Endothelial cell of umbilical vein (primary cell): ENCODE data around the gene MDFI. TPM values are rescaled to one million over a fixed set of nuclear protein-coding genes. Genes with fewer than 3 reads are reported as not detected.

Source experiments
- BruUV-seq: library from RNA; stranded (reverse); fragments of 400-500 nt; replicated peaks from 2 replicates; lab custom pipeline; 2021; lab: Mats Ljungman, UMichigan
- CTCF ChIA-PET: fragments of 300-600, 350-600 bp; sonication (Branson Sonifier 250); formaldehyde crosslinking; loops from one replicate; lab custom pipeline; 2021; ENCODE audit warnings: antibody characterized with exemption, inconsistent platforms; lab: Charles Lee
- POLR2A ChIA-PET: fragments of 300-600, 350-600 bp; sonication (Branson Sonifier 250); formaldehyde crosslinking; loops from one replicate; lab custom pipeline; 2021; ENCODE audit warnings: antibody characterized with exemption, inconsistent platforms; lab: Charles Lee
- DNase-seq: peaks from one replicate; pipeline ENCODE4 v3.0.0-alpha.2; 2011; ENCODE audit warnings: low read depth, low spot score
- FAIRE-seq: peaks from 2 replicates; lab custom pipeline; 2011; peaks lifted over from hg19 to GRCh38; lab: Jason Lieb, UNC
- H2AFZ ChIP-seq: 2 replicates; pipeline ENCODE4 v1.6.0; 2012; ENCODE audit warnings: low read depth, low read length, control low read depth, inconsistent platforms
- H3K27ac ChIP-seq: 2 replicates; pipeline ENCODE4 v1.5.1; 2011; ENCODE audit warnings: low read depth, mild to moderate bottlenecking, control low read depth, low read length, moderate library complexity; ENCODE audit not compliant: insufficient read depth
- H3K27me3 ChIP-seq, 2 experiments: 2 replicates each; pipeline versions ENCODE4 v1.6.0 to v1.6.1; 2011; ENCODE audit warnings: low read length in 2 of 2, mixed read lengths in 1 of 2; ENCODE audit not compliant: control insufficient read depth in 2 of 2, insufficient read depth in 2 of 2
- H3K36me3 ChIP-seq, 2 experiments: 2 replicates in 1 of 2; 3 replicates in 1 of 2; pipeline ENCODE4 v1.5.1; 2011; ENCODE audit warnings: low read length in 2 of 2, mild to moderate bottlenecking in 1 of 2, moderate library complexity in 1 of 2; ENCODE audit not compliant: control insufficient read depth in 2 of 2, insufficient read depth in 2 of 2; ENCODE audit errors: extremely low read depth in 1 of 2
- H3K4me1 ChIP-seq: 3 replicates; pipeline ENCODE4 v1.5.1; 2011; ENCODE audit warnings: mild to moderate bottlenecking, low read length; ENCODE audit not compliant: control insufficient read depth, insufficient read depth; ENCODE audit errors: extremely low read depth
- H3K4me2 ChIP-seq: 2 replicates; pipeline ENCODE4 v1.6.1; 2011; ENCODE audit warnings: low read length, control low read depth, mixed read lengths; ENCODE audit not compliant: insufficient read depth
- H3K4me3 ChIP-seq, 3 experiments: fragments of 200-600 bp in 1 of 3; sonication (generic), shearing (Covaris generic) in 1 of 3; replicated peaks in 1 of 3; 2 replicates each; pipeline ENCODE4 v1.5.1; 2011 to 2016; ENCODE audit warnings: control low read depth in 3 of 3, low read length in 3 of 3, mild to moderate bottlenecking in 2 of 3, inconsistent platforms in 1 of 3, low read depth in 1 of 3, moderate library complexity in 1 of 3; ENCODE audit not compliant: insufficient read depth in 1 of 3
- H3K79me2 ChIP-seq: 2 replicates; pipeline ENCODE4 v1.6.0; 2012; ENCODE audit warnings: low read length, inconsistent platforms; ENCODE audit not compliant: control insufficient read depth, insufficient read depth
- H3K9ac ChIP-seq: replicated peaks from 2 replicates; pipeline ENCODE3; 2011; ENCODE audit warnings: low read length, control low read depth; ENCODE audit not compliant: insufficient read depth; ENCODE audit errors: extremely low read depth
- H3K9me1 ChIP-seq: replicated peaks from 3 replicates; pipeline ENCODE4 v1.6.0; 2011; ENCODE audit warnings: mild to moderate bottlenecking, low read length; ENCODE audit not compliant: control insufficient read depth, insufficient read depth; ENCODE audit errors: extremely low read depth
- H3K9me3 ChIP-seq: replicated peaks from 2 replicates; pipeline ENCODE4 v1.5.1; 2012; ENCODE audit warnings: low read length, inconsistent platforms; ENCODE audit not compliant: control insufficient read depth, insufficient read depth
- H4K20me1 ChIP-seq: replicated peaks from 2 replicates; pipeline ENCODE3; 2011; ENCODE audit warnings: mild to moderate bottlenecking, low read length; ENCODE audit not compliant: control insufficient read depth, insufficient read depth; ENCODE audit errors: extremely low read depth
- EZH2 ChIP-seq: IDR thresholded peaks from 2 replicates; pipeline ENCODE4 v1.6.1; 2012; ENCODE audit warnings: borderline replicate concordance, low read depth, mild to moderate bottlenecking, moderate library complexity, low read length, inconsistent platforms; ENCODE audit not compliant: severe bottlenecking
- FOS ChIP-seq: IDR thresholded peaks from 2 replicates; pipeline ENCODE4 v1.6.1; 2011; ENCODE audit warnings: mild to moderate bottlenecking, low read length, moderate library complexity, borderline replicate concordance; ENCODE audit not compliant: insufficient read depth
- GATA2 ChIP-seq: IDR thresholded peaks from 2 replicates; pipeline ENCODE4 v1.7.0; 2011; ENCODE audit warnings: low read depth, mild to moderate bottlenecking, moderate library complexity, mixed read lengths, low read length; ENCODE audit not compliant: insufficient read length, insufficient read depth
- JUN ChIP-seq: IDR thresholded peaks from 2 replicates; pipeline ENCODE4 v1.6.1; 2011; ENCODE audit warnings: borderline replicate concordance, low read depth; ENCODE audit not compliant: insufficient read length, insufficient read depth
- MYC ChIP-seq: IDR thresholded peaks from one replicate; pipeline ENCODE4 v1.6.1; 2011; ENCODE audit warnings: mild to moderate bottlenecking, low read depth, low read length
- POLR2A ChIP-seq: IDR thresholded peaks from 2 replicates; pipeline ENCODE4 v1.6.1; 2012; ENCODE audit warnings: low read depth, mild to moderate bottlenecking, control low read depth, low read length
- POLR2AphosphoS5 ChIP-seq: IDR thresholded peaks from 2 replicates; pipeline ENCODE4 v1.6.1; 2012; ENCODE audit warnings: low read depth, mild to moderate bottlenecking, control low read depth, low read length, moderate library complexity; ENCODE audit not compliant: insufficient read depth
- dilution Hi-C: fragments of 300-500 bp; cut with MboI; formaldehyde crosslinking; loops from one replicate; pipeline ENCODE4 v1.15.0; 2019; ENCODE audit warnings: low sequenced_read_pairs; ENCODE audit not compliant: extremely low pct_ligation_motif_present
- intact Hi-C: fragments of 100-400 bp; cut with micrococcal nuclease; formaldehyde crosslinking; loops from one replicate; pipeline ENCODE4 v1.10.0; 2022
- polyA plus RNA-seq, 4 experiments: library from polyadenylated mRNA; depleted of rRNA in 3 of 4; stranded (reverse) in 3 of 4; unstranded in 1 of 4; fragments of >200 nt; gene quantifications; 2 replicates each; pipeline versions ENCODE4 v1.2.1 to v1.2.3, GENCODE V29; 2011 to 2012; ENCODE audit warnings: missing spikeins in 1 of 4
- total RNA-seq: library from RNA; stranded (reverse); gene quantifications from 2 replicates; pipeline ENCODE4 v1.2.3, GENCODE V29; 2021
- TF ChIP-seq, protein P1 (sequence below): IDR thresholded peaks from 2 replicates; pipeline ENCODE4 v1.6.1; 2011; ENCODE audit not compliant: insufficient read depth, insufficient read length
- TF ChIP-seq, protein P2 (sequence below), 2 donors: IDR thresholded peaks; 1 replicate in 1 of 2; 2 replicates in 1 of 2; pipeline ENCODE4 v1.5.1; 2011; ENCODE audit warnings: low read length in 2 of 2, mild to moderate bottlenecking in 2 of 2, moderate library complexity in 2 of 2, control low read depth in 1 of 2, inconsistent platforms in 1 of 2, low read depth in 1 of 2; ENCODE audit not compliant: insufficient read depth in 1 of 2; ENCODE audit errors: extremely low read depth in 1 of 2

The MDFI gene
- total and polyA plus RNA-seq, 2 donors (not counting 3 experiments of a cell fraction or from before 2014, with no cell fraction given) = 32.4 to 74.1 TPM

DNA sequence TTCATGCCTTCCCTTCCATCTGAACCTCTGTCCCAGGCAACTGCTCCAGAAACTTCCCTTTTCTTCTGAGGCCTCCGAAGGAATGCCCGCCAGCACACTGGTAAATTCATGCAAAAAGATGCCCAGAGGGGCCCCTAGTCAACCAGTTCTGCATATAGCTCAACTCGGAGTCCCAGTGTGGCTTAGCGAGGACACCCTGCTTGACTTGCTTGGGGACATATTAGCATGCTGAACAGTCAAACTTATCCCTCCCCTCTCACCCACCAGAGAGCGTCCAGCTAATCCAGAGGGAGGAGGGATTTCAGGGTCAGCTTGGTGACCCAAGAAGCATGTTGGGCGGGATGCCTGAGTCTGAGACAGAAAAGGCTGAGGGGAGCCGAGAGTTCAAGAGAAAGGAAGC lies 23.0 kb upstream of the MDFI start:
- Histone ChIP-seq H3K36me3 (no peaks in the 10 kb centered on the region), H3K4me1 (no peaks in the 10 kb centered on the region), H3K9ac (no peak overlapping the region), H4K20me1 (no peaks in the 10 kb centered on the region), H3K27me3 (peaks cover 12 to 14% of the 10 kb centered on the region in 2 experiments), H3K4me3 (no peak overlapping the region), H3K4me2 (no peak overlapping the region), H2AFZ (no peak overlapping the region), H3K9me1 (no peaks in the 10 kb centered on the region), H3K79me2 (no peaks in the 10 kb centered on the region), H3K27ac (no peak overlapping the region), H3K9me3 (no peaks in the 10 kb centered on the region)
- intact Hi-C loops (no loop called here), dilution Hi-C loops (no loop called here)
- no TSS peak for BruUV-seq
- TF ChIP-seq, protein P1, sequence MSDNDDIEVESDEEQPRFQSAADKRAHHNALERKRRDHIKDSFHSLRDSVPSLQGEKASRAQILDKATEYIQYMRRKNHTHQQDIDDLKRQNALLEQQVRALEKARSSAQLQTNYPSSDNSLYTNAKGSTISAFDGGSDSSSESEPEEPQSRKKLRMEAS = no peak
- TF ChIP-seq POLR2A = no peak
- TF ChIP-seq GATA2 = no peak
- TF ChIP-seq EZH2 = no peak
- no peak for TF ChIP-seq FOS
- TF ChIP-seq MYC = no peak
- no peak for TF ChIP-seq POLR2AphosphoS5
- TF ChIP-seq JUN = no peak
- TF ChIP-seq, protein P2, sequence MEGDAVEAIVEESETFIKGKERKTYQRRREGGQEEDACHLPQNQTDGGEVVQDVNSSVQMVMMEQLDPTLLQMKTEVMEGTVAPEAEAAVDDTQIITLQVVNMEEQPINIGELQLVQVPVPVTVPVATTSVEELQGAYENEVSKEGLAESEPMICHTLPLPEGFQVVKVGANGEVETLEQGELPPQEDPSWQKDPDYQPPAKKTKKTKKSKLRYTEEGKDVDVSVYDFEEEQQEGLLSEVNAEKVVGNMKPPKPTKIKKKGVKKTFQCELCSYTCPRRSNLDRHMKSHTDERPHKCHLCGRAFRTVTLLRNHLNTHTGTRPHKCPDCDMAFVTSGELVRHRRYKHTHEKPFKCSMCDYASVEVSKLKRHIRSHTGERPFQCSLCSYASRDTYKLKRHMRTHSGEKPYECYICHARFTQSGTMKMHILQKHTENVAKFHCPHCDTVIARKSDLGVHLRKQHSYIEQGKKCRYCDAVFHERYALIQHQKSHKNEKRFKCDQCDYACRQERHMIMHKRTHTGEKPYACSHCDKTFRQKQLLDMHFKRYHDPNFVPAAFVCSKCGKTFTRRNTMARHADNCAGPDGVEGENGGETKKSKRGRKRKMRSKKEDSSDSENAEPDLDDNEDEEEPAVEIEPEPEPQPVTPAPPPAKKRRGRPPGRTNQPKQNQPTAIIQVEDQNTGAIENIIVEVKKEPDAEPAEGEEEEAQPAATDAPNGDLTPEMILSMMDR (IDR thresholded peaks at IDR 0.05; ENCODE audit: extremely low read depth in 1 of 2, insufficient read depth in 1 of 2, low read depth in 1 of 2, low read length in 2 of 2) = no peak
- ChIA-PET POLR2A (no interaction called here), CTCF (interaction anchor here (1.0 to 1.9 kb wide), 2 partner anchors 9 to 12 kb away, joined by 4 to 8 read pairs; no protein-coding TSS in a partner anchor)
- DNase-seq (no peak), FAIRE-seq (no peak)
